Breast epithelium (tissue), 4 donors: ENCODE data around the gene CISH. TPM values are rescaled to one million over a fixed set of nuclear protein-coding genes. Genes with fewer than 3 reads are reported as not detected.

Experiments used
- DNase-seq, 2 donors: peaks; one replicate each; pipeline ENCODE4 v3.0.0-alpha.2; 2019; ENCODE audit warnings: low spot score in 2 of 2
- H3K27ac ChIP-seq, 2 donors: fragments of 200-600 bp; sonication (generic) in 1 of 2; one replicate each; pipeline ENCODE4 v1.5.1; 2016 to 2019; ENCODE audit warnings: mild to moderate bottlenecking in 1 of 2
- H3K27me3 ChIP-seq, 2 donors: fragments of 200-600 bp; sonication (generic) in 1 of 2; one replicate each; pipeline versions ENCODE4 v1.5.1 to v1.6.0; 2017 to 2019; ENCODE audit warnings: control low read depth in 1 of 2, mild to moderate bottlenecking in 1 of 2
- H3K36me3 ChIP-seq: fragments of 200-600 bp; one replicate; pipeline ENCODE4 v1.5.1; 2019
- H3K4me1 ChIP-seq, 2 donors: fragments of 200-600 bp; sonication (generic); one replicate each; pipeline ENCODE4 v1.5.1; 2016 to 2019; ENCODE audit warnings: control low read depth in 1 of 2
- H3K4me3 ChIP-seq, 3 donors: fragments of 200-600 bp; sonication (generic); 1 replicate in 2 of 3; 2 replicates in 1 of 3; pipeline ENCODE4 v1.5.1; 2016 to 2019; ENCODE audit warnings: mild to moderate bottlenecking in 3 of 3, moderate library complexity in 2 of 3
- H3K9me3 ChIP-seq, 2 donors: fragments of 200-600 bp; sonication (generic) in 1 of 2; one replicate each; pipeline ENCODE4 v1.5.1; 2016 to 2019; ENCODE audit warnings: control low read depth in 1 of 2
- CTCF ChIP-seq, 3 donors: fragments of 450-650 bp; IDR thresholded peaks; one replicate each; pipeline ENCODE4 v1.5.1; 2016 to 2017; ENCODE audit warnings: antibody characterized with exemption in 3 of 3, mild to moderate bottlenecking in 3 of 3, moderate library complexity in 3 of 3
- POLR2A ChIP-seq: fragments of 450-650 bp; IDR thresholded peaks from one replicate; pipeline ENCODE4 v1.6.1; 2016; ENCODE audit warnings: antibody characterized with exemption, mild to moderate bottlenecking, moderate library complexity
- POLR2AphosphoS5 ChIP-seq, 3 donors: sonication (generic); formaldehyde crosslinking; IDR thresholded peaks; one replicate each; pipeline ENCODE4 v1.6.1; 2017; ENCODE audit warnings: antibody characterized with exemption in 3 of 3
- intact Hi-C: fragments of 100-400 bp; cut with DNase I; formaldehyde crosslinking; loops from one replicate; pipeline ENCODE4 v1.15.1; 2023; ENCODE audit warnings: low total_unique reads
- total RNA-seq, 3 donors: library from RNA; depleted of rRNA; stranded (reverse); fragments of >200 nt; gene quantifications; one replicate each; pipeline ENCODE4 v1.1.0, GENCODE V29; 2016

CISH gene
- total RNA-seq, 3 donors from 2014 or later, result 5.4 to 29.6 (median 17.4) TPM

- peaks cover 3 to 8% of the 10 kb centered on the region in 2 donors for H3K4me1 ChIP-seq
- no peaks in the 10 kb centered on the region for H3K36me3 ChIP-seq
- peak overlapping the region in 1 of 2 donors; percentile 21 for H3K27ac ChIP-seq
- no peaks in the 10 kb centered on the region for H3K27me3 ChIP-seq
- TF ChIP-seq POLR2A (no peak), POLR2AphosphoS5 (IDR thresholded peaks at IDR 0.05) (no peak), CTCF (IDR thresholded peaks at IDR 0.05) (no peak)
- H3K9me3 ChIP-seq, result no peaks in the 10 kb centered on the region
- intact Hi-C loops, result no loop called here
- H3K4me3 ChIP-seq, result no peak overlapping the region
- DNase-seq, result no peak
These were observed 9.2 kb upstream of the CISH start for GRCh38 chr3:50620820-50621219.

- H3K36me3 ChIP-seq, result no peaks in the 10 kb centered on the region
- TF ChIP-seq POLR2A (no peak), POLR2AphosphoS5 (IDR thresholded peaks at IDR 0.05) (no peak), CTCF (IDR thresholded peaks at IDR 0.05) (no peak)
- H3K4me1 ChIP-seq, result peaks cover 3 to 8% of the 10 kb centered on the region in 2 donors
- no peak overlapping the region for H3K4me3 ChIP-seq
- intact Hi-C loops, result no loop called here
- no peaks in the 10 kb centered on the region for H3K27me3 ChIP-seq
- DNase-seq, result no peak
- H3K9me3 ChIP-seq, result no peaks in the 10 kb centered on the region
- peak overlapping the region in 1 of 2 donors; percentile 21 for H3K27ac ChIP-seq
These were observed 8.8 kb upstream of the CISH start for GRCh38 chr3:50620420-50620819.

- Histone ChIP-seq H3K27me3 (no peaks in the 10 kb centered on the region), H3K9me3 (no peaks in the 10 kb centered on the region), H3K27ac (peak overlapping the region; percentile 93 to 96), H3K36me3 (no peaks in the 10 kb centered on the region), H3K4me3 (peak overlapping the region; percentile 88 to 94 (median 93)), H3K4me1 (peaks cover 3 to 8% of the 10 kb centered on the region in 2 donors)
- no peak for DNase-seq
- TF ChIP-seq POLR2A (no peak), POLR2AphosphoS5 (IDR thresholded peaks at IDR 0.05) (no peak), CTCF (IDR thresholded peaks at IDR 0.05) (no peak)
- intact Hi-C loops, result no loop called here
These were observed 6.4 kb upstream of the CISH start for GRCh38 chr3:50617911-50618481.

DNA sequence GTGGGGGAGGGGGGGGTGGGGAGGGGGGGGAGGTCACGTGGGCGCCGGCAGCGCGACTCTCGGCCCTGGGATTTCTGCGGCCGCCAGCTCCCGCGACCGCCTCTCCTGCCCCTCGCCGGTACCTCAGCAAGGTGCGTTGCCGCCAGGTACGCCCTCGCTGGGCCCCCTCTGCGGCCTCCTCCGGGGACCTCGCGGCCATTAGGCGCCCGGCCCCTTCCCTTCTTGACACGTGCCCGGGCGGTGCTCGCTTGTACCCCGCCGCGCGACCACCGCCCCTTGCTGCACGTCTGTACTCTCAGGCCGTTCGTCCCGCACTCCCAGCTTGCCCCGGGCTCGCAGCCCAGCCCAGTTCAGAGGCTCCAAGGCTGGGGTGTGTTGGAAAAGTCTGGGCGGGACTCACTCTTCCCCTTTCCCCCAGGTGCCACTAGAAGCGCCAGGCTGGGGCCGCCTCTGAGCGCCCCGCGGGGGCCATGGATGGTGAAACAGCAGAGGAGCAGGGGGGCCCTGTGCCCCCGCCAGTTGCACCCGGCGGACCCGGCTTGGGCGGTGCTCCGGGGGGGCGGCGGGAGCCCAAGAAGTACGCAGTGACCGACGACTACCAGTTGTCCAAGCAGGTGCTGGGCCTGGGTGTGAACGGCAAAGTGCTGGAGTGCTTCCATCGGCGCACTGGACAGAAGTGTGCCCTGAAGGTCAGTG lies 5.7 kb upstream of the CISH start, which contains the start of gene MAPKAPK3:
Gene MAPKAPK3 (plus strand): TSS at position 56 of the 696 bp plus-strand sequence. CDS start 415 bp downstream, at position 471.
- no peak for DNase-seq
- H3K36me3 ChIP-seq, result no peaks in the 10 kb centered on the region
- peak in 1 of 3 donors; percentile 8 for TF ChIP-seq CTCF (IDR thresholded peaks at IDR 0.05)
- TF ChIP-seq POLR2AphosphoS5 (IDR thresholded peaks at IDR 0.05), result no peak
- peak within 1 kb of the TSS; percentile 93 to 96 for H3K27ac ChIP-seq
- H3K9me3 ChIP-seq, result no peaks in the 10 kb centered on the region
- H3K27me3 ChIP-seq, result no peaks in the 10 kb centered on the region
- peak within 1 kb of the TSS; percentile 88 to 94 (median 93) for H3K4me3 ChIP-seq
- intact Hi-C loops, result no loop called here
- H3K4me1 ChIP-seq, result peaks cover 6 to 8% of the 10 kb centered on the region in 2 donors

DNA sequence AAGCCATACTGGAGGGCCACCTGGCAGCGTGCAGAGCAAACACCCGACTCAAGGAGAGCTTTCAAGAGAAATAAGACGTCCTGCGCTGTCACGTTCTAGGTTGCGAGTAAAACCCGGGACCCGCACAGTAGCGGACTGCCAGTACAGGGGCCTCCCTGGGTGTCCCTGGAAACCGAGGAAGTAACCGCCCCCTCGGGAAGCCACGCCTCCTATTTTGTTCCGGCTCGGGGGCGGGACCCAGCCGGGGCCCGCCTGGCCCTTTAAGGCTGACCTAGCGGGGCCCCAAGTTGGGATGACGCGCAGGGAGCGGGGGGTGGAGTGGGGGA lies 5.2 kb upstream of the CISH start:
- Histone ChIP-seq H3K4me1 (peaks cover 6 to 8% of the 10 kb centered on the region in 2 donors), H3K36me3 (no peaks in the 10 kb centered on the region), H3K4me3 (peak overlapping the region; percentile 88 to 94 (median 93)), H3K27ac (peak overlapping the region; percentile 93 to 96), H3K9me3 (no peaks in the 10 kb centered on the region), H3K27me3 (no peaks in the 10 kb centered on the region)
- peak; percentile 91 to 93 for DNase-seq
- no peak for TF ChIP-seq CTCF (IDR thresholded peaks at IDR 0.05)
- peak; percentile 44 for TF ChIP-seq POLR2A
- no peak for TF ChIP-seq POLR2AphosphoS5 (IDR thresholded peaks at IDR 0.05)
- intact Hi-C loops, result no loop called here
